Prostate gland (tissue), 2 donors: ENCODE results near the gene OR2T29. TPM values are rescaled to one million over a fixed set of nuclear protein-coding genes. Genes with fewer than 3 reads are reported as not detected.
"Not testable (repeated sequence)": the region's sequence is repeated elsewhere in the genome, so short reads cannot be mapped to it uniquely, and the experiment has no call there.

Source experiments
- DNase-seq: peaks from one replicate; pipeline ENCODE4 v3.0.0-alpha.2; 2019; ENCODE audit warnings: low spot score
- H3K27ac ChIP-seq, 2 donors: fragments of 200-600 bp; sonication (generic); 2 replicates each; pipeline ENCODE4 v1.5.1; 2017 to 2019
- H3K27me3 ChIP-seq: fragments of 200-600 bp; sonication (generic); replicated peaks from 2 replicates; pipeline ENCODE4 v1.5.1; 2019; ENCODE audit not compliant: insufficient read depth
- H3K36me3 ChIP-seq, 2 donors: fragments of 200-600 bp; sonication (generic); 1 replicate in 1 of 2; 2 replicates in 1 of 2; pipeline versions ENCODE4 v1.5.1 to v1.8.1; 2017 to 2019
- H3K4me1 ChIP-seq: fragments of 200-600 bp; sonication (generic); replicated peaks from 2 replicates; pipeline ENCODE4 v1.5.1; 2019
- H3K4me3 ChIP-seq, 2 donors: fragments of 200-600 bp; sonication (generic); 2 replicates each; pipeline ENCODE4 v1.5.1; 2017 to 2019
- H3K9me3 ChIP-seq: fragments of 200-600 bp; sonication (generic); 2 replicates; pipeline ENCODE4 v1.5.1; 2017
- CTCF ChIP-seq, 4 experiments: fragments of 200-600 bp in 2 of 4; fragments of 450-650 bp in 2 of 4; sonication (generic) in 2 of 4; IDR thresholded peaks; 1 replicate in 3 of 4; 2 replicates in 1 of 4; pipeline ENCODE4 v1.5.1; 2016 to 2019; ENCODE audit warnings: antibody characterized with exemption in 4 of 4, mild to moderate bottlenecking in 2 of 4, moderate library complexity in 2 of 4
- POLR2A ChIP-seq: fragments of 450-650 bp; IDR thresholded peaks from one replicate; pipeline ENCODE4 v1.6.1; 2016; ENCODE audit warnings: antibody characterized with exemption, mild to moderate bottlenecking
- POLR2AphosphoS5 ChIP-seq: sonication (generic); formaldehyde crosslinking; IDR thresholded peaks from one replicate; pipeline ENCODE4 v1.6.1; 2017; ENCODE audit warnings: antibody characterized with exemption
- WGBS: methylation state at CpG from one replicate; pipeline ENCODE4 v1.1.5; 2018; 5-methylcytosine and 5-hydroxymethylcytosine counted together
- intact Hi-C: fragments of 100-400 bp; cut with DNase I; formaldehyde crosslinking; loops from one replicate; pipeline ENCODE4 v1.14.2; 2022
- small RNA-seq, 2 donors: library from RNA; depleted of rRNA; stranded (forward); fragments of <200 nt; gene quantifications; one replicate each; pipeline ENCODE3, GENCODE V24; 2016
- total RNA-seq, 2 donors: library from RNA; depleted of rRNA; stranded (reverse); fragments of >200 nt; gene quantifications; one replicate each; pipeline ENCODE4 v1.1.0, GENCODE V29; 2016

The OR2T29 gene
- total RNA-seq, 2 donors from 2014 or later, result not detected

GRCh38 chr1:248537449-248537848 lies 25.1 kb downstream of the OR2T29 start:
- H3K9me3 ChIP-seq, H3K27me3 ChIP-seq, H3K4me3 ChIP-seq, DNase-seq, H3K36me3 ChIP-seq, H3K4me1 ChIP-seq, intact Hi-C loops, H3K27ac ChIP-seq: not testable (repeated sequence)

- Histone ChIP-seq H3K27me3 (no peaks in the 10 kb centered on the region), H3K9me3 (no peaks in the 10 kb centered on the region), H3K4me3 (no peak overlapping the region), H3K36me3 (no peaks in the 10 kb centered on the region), H3K4me1 (no peaks in the 10 kb centered on the region), H3K27ac (no peak overlapping the region)
- WGBS, result 87% methylated on average over 12 of the region's 12 CpGs
- no peak for DNase-seq
- TF ChIP-seq POLR2AphosphoS5, result no peak
- TF ChIP-seq POLR2A, result no peak
- no peak for TF ChIP-seq CTCF (IDR thresholded peaks at IDR 0.05)
- intact Hi-C loops, result no loop called here
Measured at GRCh38 chr1:248521856-248522255, 40.7 kb downstream of the OR2T29 start.

- H3K36me3 ChIP-seq, H3K4me3 ChIP-seq, H3K9me3 ChIP-seq, H3K27me3 ChIP-seq, H3K27ac ChIP-seq, intact Hi-C loops, H3K4me1 ChIP-seq, DNase-seq: not testable (repeated sequence)
Measured at GRCh38 chr1:248510217-248510616, 52.4 kb downstream of the OR2T29 start.

GRCh38 chr1:248507773-248508172 lies 54.8 kb downstream of the OR2T29 start, which contains the start of gene OR2G6:
Gene OR2G6 (plus strand): TSS chr1:248508073. CDS start chr1:248521647, 13,574 bp downstream.
- H3K36me3 ChIP-seq, H3K27ac ChIP-seq, H3K4me3 ChIP-seq, intact Hi-C loops, DNase-seq, H3K27me3 ChIP-seq, H3K9me3 ChIP-seq, H3K4me1 ChIP-seq: not testable (repeated sequence)
- WGBS, result no CpG with 5 or more reads among the region's 2 CpGs

Small RNA genes within 50 kb of the gene (small RNA-seq; reads per million reads assigned to genes)
- gene RF00019, result 0 reads per million in 2 donors

Other genes starting within 250 kb of the OR2T29 start
- not detected for gene OR2M7, start 238.2 kb downstream of the OR2T29 start, total RNA-seq
- under 1 TPM in 1 of 2 donors, not detected in 1; 0.68 TPM for gene OR14C36, start 214.0 kb downstream of the OR2T29 start, total RNA-seq
- not detected for gene OR2T4, start 201.1 kb downstream of the OR2T29 start, total RNA-seq
- under 1 TPM in 1 of 2 donors, not detected in 1; 0.11 TPM for gene OR2T6, start 187.0 kb downstream of the OR2T29 start, total RNA-seq
- gene OR2T1, start 159.7 kb downstream of the OR2T29 start, total RNA-seq, result not detected
- gene OR2T2, start 117.1 kb downstream of the OR2T29 start, total RNA-seq, result not detected
- 1 to 10 TPM in 1 of 2 donors, not detected in 1; 1.5 TPM for gene OR2T3, start 89.4 kb downstream of the OR2T29 start, total RNA-seq
- not detected for gene OR2T5, start 74.2 kb downstream of the OR2T29 start, total RNA-seq
- gene OR2G6, start 54.7 kb downstream of the OR2T29 start, total RNA-seq, result under 1 TPM in 1 of 2 donors, not detected in 1; 0.34 TPM
- not detected for gene OR2T34, start 12.0 kb upstream of the OR2T29 start, total RNA-seq
- gene OR2T10, start 34.9 kb upstream of the OR2T29 start, total RNA-seq, result not detected
- not detected for gene OR2T11, start 72.3 kb upstream of the OR2T29 start, total RNA-seq
- gene OR2T35, start 82.5 kb upstream of the OR2T29 start, total RNA-seq, result not detected
- not detected for gene OR2T27, start 92.8 kb upstream of the OR2T29 start, total RNA-seq
- gene OR14I1, start 140.0 kb upstream of the OR2T29 start, total RNA-seq, result not detected
- gene LYPD8, start 193.0 kb upstream of the OR2T29 start, total RNA-seq, result not detected